Loucy (cell line): Measurements from ENCODE around the gene PTH2.

Source experiments
- H2AFZ ChIP-seq: fragments of 200-600 bp; sonication (generic); 2 replicates; pipeline ENCODE4 v1.6.0; 2016; ENCODE audit warnings: antibody characterized with exemption, mild to moderate bottlenecking, low read length, moderate library complexity
- H3F3A ChIP-seq: fragments of 200-600 bp; 2 replicates; pipeline ENCODE4 v1.6.0; 2016; ENCODE audit warnings: antibody characterized with exemption, low read depth, mild to moderate bottlenecking
- H3K27me3 ChIP-seq: fragments of 200-600 bp; sonication (generic); 2 replicates; pipeline ENCODE4 v1.6.1; 2014; ENCODE audit warnings: low read length, mild to moderate bottlenecking; ENCODE audit not compliant: insufficient read depth, poor library complexity, severe bottlenecking
- H3K36me3 ChIP-seq: fragments of 200-600 bp; sonication (generic); 2 replicates; pipeline ENCODE4 v1.6.1; 2016; ENCODE audit warnings: low read length; ENCODE audit not compliant: insufficient read depth
- H3K4me1 ChIP-seq: fragments of 200-600 bp; sonication (generic); 2 replicates; pipeline ENCODE4 v1.5.1; 2014; ENCODE audit warnings: low read length, mild to moderate bottlenecking; ENCODE audit not compliant: insufficient read depth, poor library complexity, severe bottlenecking
- H3K4me2 ChIP-seq: fragments of 200-600 bp; sonication (generic); 2 replicates; pipeline ENCODE4 v1.6.0; 2014; ENCODE audit warnings: antibody characterized with exemption, low read length, low read depth, mild to moderate bottlenecking; ENCODE audit not compliant: poor library complexity, severe bottlenecking
- H3K4me3 ChIP-seq: fragments of 200-600 bp; sonication (generic); 2 replicates; pipeline ENCODE4 v1.5.1; 2014; ENCODE audit warnings: low read length, mild to moderate bottlenecking, mixed read lengths; ENCODE audit not compliant: poor library complexity, severe bottlenecking
- H3K79me2 ChIP-seq: fragments of 200-600 bp; sonication (generic); 2 replicates; pipeline ENCODE4 v1.6.1; 2014; ENCODE audit warnings: low read length; ENCODE audit not compliant: insufficient read depth
- H3K9ac ChIP-seq: fragments of 200-600 bp; sonication (generic); 2 replicates; pipeline ENCODE4 v1.6.0; 2014; ENCODE audit warnings: mild to moderate bottlenecking, low read depth, low read length, moderate library complexity; ENCODE audit not compliant: poor library complexity, severe bottlenecking
- H3K9me2 ChIP-seq: fragments of 200-600 bp; sonication (generic); replicated peaks from 2 replicates; pipeline ENCODE4 v1.6.1; 2016; ENCODE audit warnings: low read depth, low read length, mixed read lengths
- H3K9me3 ChIP-seq: fragments of 200-600 bp; sonication (generic); 2 replicates; pipeline ENCODE4 v1.6.1; 2014; ENCODE audit warnings: mild to moderate bottlenecking, antibody characterized with exemption, low read length, low read depth; ENCODE audit not compliant: insufficient read depth
- H4K20me1 ChIP-seq: fragments of 200-600 bp; sonication (generic); 2 replicates; pipeline ENCODE4 v1.6.0; 2014; ENCODE audit warnings: antibody characterized with exemption, low read length, mild to moderate bottlenecking; ENCODE audit not compliant: insufficient read depth, poor library complexity, severe bottlenecking
- EZH2phosphoT487 ChIP-seq: fragments of 200-600 bp; IDR thresholded peaks from 2 replicates; pipeline ENCODE4 v1.6.1; 2018; ENCODE audit warnings: antibody characterized with exemption, mild to moderate bottlenecking, moderate library complexity, borderline replicate concordance
- TF ChIP-seq, protein P1 (sequence below): fragments of 200-600 bp; sonication (generic); conservative IDR thresholded peaks from 2 replicates; pipeline ENCODE4 v1.5.1; 2014; ENCODE audit warnings: mild to moderate bottlenecking, antibody characterized with exemption, low read length

PTH2 gene

DNA sequence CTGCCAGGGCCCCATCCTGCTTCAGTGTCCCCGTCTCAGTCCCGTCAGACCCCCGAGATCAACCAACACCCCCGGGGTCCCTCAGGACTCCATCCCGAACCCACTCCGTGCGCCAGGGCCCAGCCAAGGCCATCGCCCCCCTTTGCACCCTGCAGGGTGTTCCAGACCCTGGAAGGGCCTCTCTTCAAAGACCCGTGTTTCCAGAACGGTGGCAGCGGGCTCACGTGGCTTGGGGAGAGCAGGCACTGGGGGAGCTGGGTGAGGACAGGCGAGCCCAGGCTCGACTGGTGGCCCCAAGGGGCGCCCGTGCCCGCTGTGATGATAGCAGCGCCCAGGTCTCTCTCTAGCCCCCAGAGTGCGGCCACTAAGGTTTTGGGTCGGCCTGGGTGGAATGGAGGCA is 33.8 kb downstream of the PTH2 start:
- H2AFZ ChIP-seq: no peak overlapping the region
- peaks cover 16% of the 10 kb centered on the region for H3K4me1 ChIP-seq
- H3K9ac ChIP-seq: no peak overlapping the region
- H3K36me3 ChIP-seq: no peaks in the 10 kb centered on the region
- no peaks in the 10 kb centered on the region for H4K20me1 ChIP-seq
- TF ChIP-seq, protein P1, sequence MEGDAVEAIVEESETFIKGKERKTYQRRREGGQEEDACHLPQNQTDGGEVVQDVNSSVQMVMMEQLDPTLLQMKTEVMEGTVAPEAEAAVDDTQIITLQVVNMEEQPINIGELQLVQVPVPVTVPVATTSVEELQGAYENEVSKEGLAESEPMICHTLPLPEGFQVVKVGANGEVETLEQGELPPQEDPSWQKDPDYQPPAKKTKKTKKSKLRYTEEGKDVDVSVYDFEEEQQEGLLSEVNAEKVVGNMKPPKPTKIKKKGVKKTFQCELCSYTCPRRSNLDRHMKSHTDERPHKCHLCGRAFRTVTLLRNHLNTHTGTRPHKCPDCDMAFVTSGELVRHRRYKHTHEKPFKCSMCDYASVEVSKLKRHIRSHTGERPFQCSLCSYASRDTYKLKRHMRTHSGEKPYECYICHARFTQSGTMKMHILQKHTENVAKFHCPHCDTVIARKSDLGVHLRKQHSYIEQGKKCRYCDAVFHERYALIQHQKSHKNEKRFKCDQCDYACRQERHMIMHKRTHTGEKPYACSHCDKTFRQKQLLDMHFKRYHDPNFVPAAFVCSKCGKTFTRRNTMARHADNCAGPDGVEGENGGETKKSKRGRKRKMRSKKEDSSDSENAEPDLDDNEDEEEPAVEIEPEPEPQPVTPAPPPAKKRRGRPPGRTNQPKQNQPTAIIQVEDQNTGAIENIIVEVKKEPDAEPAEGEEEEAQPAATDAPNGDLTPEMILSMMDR: no peak
- TF ChIP-seq EZH2phosphoT487: no peak
- no peaks in the 10 kb centered on the region for H3K79me2 ChIP-seq
- no peaks in the 10 kb centered on the region for H3K9me3 ChIP-seq
- no peaks in the 10 kb centered on the region; the same call in 1 of the 2 replicates for H3F3A ChIP-seq
- H3K9me2 ChIP-seq: no peaks in the 10 kb centered on the region
- H3K4me2 ChIP-seq: no peak overlapping the region
- no peaks in the 10 kb centered on the region for H3K27me3 ChIP-seq
- H3K4me3 ChIP-seq: no peak overlapping the region

DNA sequence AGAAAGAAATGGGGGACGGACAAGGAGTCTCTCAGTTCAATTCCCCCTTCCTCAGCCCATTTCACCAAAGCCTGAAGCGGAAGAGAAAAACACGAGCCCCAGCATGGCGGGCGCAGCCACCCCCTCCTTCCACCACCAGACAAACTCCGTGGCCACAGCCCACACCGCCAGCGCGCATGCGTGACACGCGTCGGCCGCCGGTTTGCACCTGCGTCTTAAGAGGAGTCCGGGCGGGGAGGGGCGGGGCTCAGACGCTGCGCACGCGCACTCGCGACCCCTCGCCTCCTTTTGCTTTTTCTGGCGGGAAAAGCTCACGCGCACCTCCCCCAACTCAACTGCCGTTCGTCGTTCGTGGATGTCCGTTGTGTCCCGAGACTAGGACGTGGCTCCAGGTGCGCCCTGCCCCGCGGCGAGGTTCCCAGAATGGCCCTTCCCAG is 35.3 kb downstream of the PTH2 start, which contains the start of gene KASH5:
Gene KASH5, plus strand, starts transcription at position 314 of the 437 bp plus-strand sequence. CDS start 2,635 bp downstream, outside the sequence.
- Histone ChIP-seq H3K27me3 (no peaks in the 10 kb centered on the region), H4K20me1 (no peaks in the 10 kb centered on the region), H2AFZ (no peak within 1 kb of the TSS), H3K4me2 (no peak within 1 kb of the TSS), H3K4me1 (peaks cover 16% of the 10 kb centered on the region), H3K9me3 (no peaks in the 10 kb centered on the region), H3F3A (no peaks in the 10 kb centered on the region; the same call in 1 of the 2 replicates), H3K79me2 (no peaks in the 10 kb centered on the region), H3K36me3 (no peaks in the 10 kb centered on the region), H3K9ac (no peak within 1 kb of the TSS), H3K4me3 (no peak within 1 kb of the TSS), H3K9me2 (no peaks in the 10 kb centered on the region)
- TF ChIP-seq EZH2phosphoT487: no peak
- TF ChIP-seq, protein P1: no peak

DNA sequence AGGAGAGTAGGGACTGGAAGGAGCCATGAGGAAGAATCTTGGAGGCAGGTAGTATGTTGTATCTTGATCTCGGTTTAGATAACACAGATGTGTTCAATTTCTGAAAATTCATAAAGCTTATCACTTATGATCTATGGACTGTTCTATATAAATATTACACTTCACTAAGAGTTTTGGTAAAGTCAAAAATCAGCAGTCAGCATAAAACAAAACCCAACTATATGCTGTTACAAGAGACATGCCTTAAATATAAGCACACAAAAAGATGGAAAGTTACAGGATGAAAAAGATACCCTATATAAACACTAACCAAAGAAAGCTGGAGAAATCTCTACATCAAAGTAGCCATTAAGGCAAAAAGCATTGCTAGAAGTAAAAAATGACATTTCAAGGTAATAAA is 39.6 kb downstream of the PTH2 start:
- Histone ChIP-seq H3K4me1 (no peaks in the 10 kb centered on the region), H3F3A (no peaks in the 10 kb centered on the region; the same call in 1 of the 2 replicates)
- no peak for TF ChIP-seq EZH2phosphoT487
- TF ChIP-seq, protein P1: no peak

More for the DNA sequence above, 39.6 kb downstream of the PTH2 start:
- no peak overlapping the region for H3K4me2 ChIP-seq
- H3K9me3 ChIP-seq: 0 out of 2 replicates have a peak, but pooled peaks cover 4% of the 10 kb centered on the region
- no peak overlapping the region for H2AFZ ChIP-seq
- no peaks in the 10 kb centered on the region for H4K20me1 ChIP-seq
- H3K4me3 ChIP-seq: no peak overlapping the region
- H3K36me3 ChIP-seq: no peaks in the 10 kb centered on the region
- no peaks in the 10 kb centered on the region for H3K79me2 ChIP-seq
- H3K9ac ChIP-seq: no peak overlapping the region
- H3K27me3 ChIP-seq: no peaks in the 10 kb centered on the region
- H3K9me2 ChIP-seq: no peaks in the 10 kb centered on the region
